ENCODE data around the gene IRF3.

Gene IRF3, protein sequence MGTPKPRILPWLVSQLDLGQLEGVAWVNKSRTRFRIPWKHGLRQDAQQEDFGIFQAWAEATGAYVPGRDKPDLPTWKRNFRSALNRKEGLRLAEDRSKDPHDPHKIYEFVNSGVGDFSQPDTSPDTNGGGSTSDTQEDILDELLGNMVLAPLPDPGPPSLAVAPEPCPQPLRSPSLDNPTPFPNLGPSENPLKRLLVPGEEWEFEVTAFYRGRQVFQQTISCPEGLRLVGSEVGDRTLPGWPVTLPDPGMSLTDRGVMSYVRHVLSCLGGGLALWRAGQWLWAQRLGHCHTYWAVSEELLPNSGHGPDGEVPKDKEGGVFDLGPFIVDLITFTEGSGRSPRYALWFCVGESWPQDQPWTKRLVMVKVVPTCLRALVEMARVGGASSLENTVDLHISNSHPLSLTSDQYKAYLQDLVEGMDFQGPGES

DNA sequence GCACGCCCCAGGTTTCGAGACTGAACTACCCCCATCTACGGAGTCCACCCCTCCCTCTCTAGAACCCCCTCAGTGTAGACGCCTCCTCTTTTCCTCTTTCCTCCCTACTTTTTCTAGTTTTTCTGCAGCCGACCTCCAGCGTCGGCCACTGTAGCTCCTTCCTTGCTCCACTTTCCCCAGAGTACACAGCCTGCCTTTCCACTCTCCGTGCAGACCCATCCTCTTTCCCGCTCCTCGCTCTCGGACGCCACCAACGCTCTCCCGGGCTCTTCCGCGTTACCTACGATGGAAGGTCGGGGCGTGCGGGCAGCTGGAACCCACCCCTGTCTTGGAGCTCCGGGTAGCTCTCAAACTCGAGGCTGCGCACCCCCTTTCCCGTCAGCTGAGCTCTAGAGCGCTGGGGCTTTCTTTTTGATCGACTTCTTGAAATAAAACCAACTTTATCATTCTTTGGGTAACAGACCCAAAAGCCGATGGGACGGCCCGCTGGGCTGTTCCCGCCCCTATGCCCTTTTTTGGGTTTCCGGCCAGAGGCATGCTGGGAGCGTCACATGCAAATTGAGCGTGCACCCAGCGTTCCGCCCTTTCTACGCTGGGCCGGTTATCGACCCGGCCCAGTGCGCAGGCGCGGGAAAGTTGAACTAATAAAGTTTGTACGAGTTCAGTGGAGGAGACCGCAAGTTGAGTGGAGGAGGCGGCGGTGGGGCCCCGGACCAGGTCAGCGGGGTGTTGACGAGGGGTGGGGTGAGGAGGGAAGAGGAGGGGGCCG, at the start of gene IRF3, which contains the start of gene BCL2L12:
Gene IRF3 (minus strand): TSS at position 507 of the 769 bp plus-strand sequence. CDS start 1,019 bp downstream, outside the sequence.
Gene BCL2L12 (plus strand): TSS at position 583 of the 769 bp plus-strand sequence. CDS start 760 bp downstream, outside the sequence.
- FAIRE-seq, result peak; percentile 97

DNA sequence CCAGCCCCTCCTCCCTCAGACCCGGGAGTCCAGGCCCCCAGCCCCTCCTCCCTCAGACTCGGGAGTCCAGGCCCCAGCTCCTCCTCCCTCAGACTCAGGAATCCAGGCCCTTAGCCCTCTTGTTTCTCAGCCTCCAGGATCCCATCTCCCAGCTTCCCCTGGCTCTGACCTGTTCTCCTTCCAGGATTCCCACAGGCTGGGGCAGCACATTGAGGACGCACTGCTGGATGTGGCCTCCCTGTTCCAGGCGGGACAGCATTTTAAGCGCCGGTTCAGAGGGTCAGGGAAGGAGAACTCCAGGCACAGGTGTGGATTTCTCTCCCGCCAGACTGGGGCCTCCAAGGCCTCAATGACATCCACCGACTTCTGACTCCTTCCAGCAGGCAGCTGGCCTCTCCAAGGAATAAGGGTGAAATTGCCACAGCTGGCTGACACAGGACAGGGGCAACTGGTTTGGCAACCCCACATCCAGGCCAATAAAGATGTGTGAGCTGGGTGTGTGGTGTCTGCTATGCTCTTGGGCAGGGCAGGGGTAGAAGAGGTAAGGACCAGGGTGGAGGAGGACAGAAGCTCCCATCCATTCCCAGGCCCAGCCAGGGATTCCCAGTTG, 47.7 kb upstream of the IRF3 start:
- FAIRE-seq, result no peak

DNA sequence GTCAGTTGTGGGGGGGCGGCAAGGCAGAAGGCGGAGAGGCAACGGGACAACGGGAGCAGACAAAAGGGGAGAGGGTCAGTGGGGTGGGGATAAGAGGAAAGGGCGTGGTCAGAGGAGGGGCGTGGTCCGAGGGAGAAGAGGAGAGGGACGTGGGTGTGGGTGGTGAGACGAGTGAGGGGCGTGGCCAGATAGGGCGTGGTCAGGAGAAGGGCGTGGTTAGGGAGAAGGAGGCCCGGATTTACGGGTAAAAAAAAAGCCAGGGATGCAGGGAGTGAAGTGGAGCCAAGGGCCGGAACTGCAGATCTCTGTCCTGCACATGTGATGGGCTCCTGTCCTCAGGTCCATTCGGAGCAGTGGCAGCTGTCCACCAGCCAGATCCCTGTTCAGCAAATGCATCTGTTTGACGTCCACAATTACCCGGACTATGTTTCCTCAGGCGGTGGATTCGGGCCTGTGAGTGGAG, 46.8 kb upstream of the IRF3 start:
- FAIRE-seq, result no peak

DNA sequence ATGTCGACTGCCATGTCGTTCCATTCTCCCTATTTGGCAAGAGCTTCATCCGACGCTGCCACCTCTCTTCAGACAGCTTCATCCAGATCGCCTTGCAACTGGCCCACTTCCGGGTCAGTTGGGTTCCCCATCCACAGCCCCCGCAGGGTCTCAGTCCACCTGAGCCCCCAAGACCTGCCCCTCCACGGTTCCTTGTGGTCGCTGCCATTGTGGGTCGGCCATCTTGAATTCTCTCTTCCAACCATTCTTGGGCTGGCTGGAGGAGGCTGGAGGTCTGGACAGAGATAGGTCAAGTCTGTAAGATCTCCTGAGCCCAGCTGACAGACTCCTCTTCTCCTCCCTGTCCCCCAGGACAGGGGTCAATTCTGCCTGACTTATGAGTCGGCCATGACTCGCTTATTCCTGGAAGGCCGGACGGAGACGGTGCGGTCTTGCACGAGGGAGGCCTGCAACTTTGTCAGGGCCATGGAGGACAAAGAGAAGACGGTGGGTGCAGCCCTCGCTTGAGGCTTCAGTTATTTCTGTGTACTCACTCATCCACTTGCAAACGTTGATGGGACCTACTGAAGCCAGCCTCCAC, 44.8 kb upstream of the IRF3 start:
- FAIRE-seq, result no peak

DNA sequence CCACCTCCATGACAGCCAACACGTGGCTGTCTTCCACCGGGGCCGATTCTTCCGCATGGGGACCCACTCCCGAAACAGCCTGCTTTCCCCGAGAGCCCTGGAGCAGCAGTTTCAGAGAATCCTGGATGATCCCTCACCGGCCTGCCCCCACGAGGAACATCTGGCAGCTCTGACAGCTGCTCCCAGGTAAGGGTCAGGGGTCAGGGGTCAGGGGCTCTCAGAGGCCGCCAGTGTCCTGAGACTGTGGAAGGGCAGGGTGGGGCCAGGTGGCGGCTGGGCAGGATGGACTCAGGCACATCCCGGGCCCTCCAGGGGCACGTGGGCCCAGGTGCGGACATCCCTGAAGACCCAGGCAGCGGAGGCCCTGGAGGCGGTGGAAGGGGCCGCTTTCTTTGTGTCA, 40.3 kb upstream of the IRF3 start:
- FAIRE-seq, result no peak

DNA sequence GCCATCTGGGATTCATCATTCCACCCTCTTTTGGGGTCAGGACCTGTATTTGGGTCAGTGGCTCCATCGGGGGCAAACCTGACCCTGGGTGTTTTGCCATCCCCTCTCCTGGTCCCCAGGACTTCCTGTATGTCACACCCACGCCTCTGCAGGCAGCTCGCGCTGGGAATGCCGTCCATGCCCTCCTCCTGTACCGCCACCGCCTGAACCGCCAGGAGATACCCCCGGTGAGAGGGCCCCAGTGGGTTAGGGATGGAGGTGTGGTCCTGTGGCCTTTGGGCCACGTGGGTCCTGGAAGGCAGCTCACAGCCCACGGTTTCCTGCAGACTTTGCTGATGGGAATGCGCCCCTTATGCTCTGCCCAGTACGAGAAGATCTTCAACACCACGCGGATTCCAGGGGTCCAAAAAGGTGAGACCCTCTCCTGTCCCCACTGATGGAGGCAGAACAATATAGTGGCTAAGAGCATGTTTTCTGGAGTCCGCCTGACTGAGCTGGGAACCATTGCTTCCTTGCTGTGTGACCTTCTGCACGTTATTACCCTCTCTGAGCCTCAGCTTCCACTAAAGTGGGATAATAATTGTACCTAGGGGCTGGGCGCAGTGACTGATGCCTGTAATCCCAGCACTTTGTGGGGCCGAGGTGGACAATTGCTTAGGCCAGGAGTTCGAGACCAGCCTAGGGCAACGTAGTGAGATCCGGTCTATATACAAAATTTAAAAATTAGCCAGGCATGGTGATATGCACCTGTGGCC, 39.4 kb upstream of the IRF3 start:
- no peak for FAIRE-seq

DNA sequence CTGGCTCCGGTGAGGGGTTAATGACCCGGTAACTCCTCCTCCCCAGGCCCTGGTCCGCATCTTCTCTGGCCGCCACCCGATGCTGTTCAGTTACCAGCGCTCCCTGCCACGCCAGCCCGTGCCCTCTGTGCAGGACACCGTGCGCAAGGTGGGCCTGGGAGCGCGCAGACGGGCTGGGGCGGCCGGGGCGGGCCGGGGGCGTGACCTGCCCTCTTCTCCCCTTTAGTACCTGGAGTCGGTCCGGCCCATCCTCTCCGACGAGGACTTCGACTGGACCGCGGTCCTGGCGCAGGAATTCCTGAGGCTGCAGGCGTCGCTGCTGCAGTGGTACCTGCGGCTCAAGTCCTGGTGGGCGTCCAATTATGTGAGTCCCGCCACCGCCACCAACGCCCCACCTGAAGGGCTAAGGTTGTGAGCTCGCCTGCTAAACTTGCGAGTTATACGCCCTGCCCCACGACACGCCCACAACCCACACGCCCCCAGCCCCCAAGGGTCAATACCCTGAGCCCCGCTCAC, 35.7 kb upstream of the IRF3 start:
- FAIRE-seq, result no peak

DNA sequence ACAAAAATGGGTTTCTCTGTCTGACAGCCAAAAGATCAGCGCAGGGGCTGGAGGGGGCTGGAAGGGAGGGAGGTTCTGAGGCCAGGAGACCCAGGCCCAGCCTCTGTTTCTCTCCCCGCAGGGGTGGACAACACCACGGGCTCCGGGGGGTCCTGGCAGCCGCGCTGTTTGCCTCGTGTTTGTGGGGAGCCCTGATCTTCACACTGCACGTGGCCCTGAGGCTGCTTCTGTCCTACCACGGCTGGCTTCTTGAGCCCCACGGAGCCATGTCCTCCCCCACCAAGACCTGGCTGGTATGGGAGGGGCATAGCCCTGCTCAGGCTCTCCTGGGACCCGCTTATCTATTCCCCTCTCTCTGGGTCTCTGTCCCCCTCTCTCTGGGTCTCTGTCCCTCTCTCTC, 34.9 kb upstream of the IRF3 start:
- no peak for FAIRE-seq

DNA sequence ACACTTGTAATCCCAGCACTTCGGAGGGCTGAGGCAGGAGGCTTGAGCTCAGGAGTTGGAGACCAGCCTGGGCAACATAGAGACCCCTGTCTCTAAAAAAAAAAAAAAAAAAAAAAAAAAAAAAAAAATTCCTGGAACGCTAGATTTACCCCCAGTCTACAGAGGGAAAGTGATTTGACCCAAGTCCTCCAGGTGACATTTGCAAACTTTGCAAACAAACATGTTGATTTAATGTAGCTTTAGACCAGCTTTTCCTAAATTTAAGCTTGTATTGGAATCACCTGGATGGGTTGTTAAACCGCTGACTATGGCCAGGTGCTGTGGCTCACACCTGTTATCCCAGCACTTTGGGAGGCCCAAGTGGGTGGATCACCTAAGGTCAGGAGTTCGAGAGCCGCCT, 33.7 kb upstream of the IRF3 start:
- FAIRE-seq, result no peak

DNA sequence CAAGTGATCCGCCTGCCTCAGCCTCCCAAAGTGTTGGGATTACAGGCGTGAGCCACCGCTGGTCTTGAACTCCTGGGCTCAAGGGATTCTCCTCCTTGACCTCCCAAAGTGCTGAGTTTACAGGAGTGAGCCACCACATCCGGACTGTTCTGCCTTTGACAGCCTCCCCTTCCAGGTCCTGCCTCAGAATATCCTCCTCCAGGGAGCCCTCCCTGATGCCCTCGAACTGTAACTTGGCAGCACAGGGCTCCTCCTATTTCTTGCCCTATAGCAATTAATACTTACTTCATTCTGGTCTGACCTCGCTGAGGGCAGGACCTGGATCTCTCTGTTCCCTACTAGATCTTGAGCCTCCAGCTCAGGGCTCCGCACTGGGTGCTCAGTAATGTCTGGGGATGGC, 31.2 kb upstream of the IRF3 start:
- no peak for FAIRE-seq

DNA sequence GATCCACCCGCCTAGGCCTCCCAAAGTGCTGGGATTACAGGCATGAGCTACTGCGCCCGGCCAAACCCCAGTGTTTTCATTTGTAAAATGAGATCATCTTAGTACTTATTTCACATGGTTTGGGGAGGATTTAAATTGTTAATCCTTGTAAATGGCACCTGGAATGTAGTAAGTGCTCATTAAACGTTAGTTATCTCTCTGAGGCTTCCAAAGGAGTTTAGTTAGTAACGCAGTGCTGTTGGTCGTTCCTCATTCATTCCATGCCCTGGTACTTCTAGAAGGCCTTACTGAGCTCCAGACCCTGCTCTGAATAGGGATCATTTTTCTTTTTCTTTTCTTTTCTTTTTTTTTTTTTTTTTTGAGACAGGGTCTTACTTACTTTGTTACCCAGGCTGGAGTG, 30.5 kb upstream of the IRF3 start:
- FAIRE-seq, result no peak

DNA sequence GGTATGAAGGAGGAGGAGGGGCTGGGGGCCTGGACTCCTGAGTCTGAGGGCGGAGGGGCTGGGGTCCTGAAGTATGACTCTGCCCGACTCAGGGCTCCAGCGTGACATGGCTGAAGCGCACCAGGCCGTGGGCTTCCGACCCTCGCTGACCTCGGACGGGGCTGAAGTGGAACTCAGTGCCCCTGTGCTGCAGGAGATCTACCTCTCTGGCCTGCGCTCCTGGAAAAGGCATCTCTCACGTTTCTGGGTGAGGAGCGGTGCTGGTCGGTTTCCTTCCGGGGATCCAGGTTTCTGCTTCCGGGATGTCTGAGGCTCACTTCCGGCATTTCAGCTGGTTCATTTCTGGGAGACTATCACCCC, 26.5 kb upstream of the IRF3 start:
- FAIRE-seq, result no peak

DNA sequence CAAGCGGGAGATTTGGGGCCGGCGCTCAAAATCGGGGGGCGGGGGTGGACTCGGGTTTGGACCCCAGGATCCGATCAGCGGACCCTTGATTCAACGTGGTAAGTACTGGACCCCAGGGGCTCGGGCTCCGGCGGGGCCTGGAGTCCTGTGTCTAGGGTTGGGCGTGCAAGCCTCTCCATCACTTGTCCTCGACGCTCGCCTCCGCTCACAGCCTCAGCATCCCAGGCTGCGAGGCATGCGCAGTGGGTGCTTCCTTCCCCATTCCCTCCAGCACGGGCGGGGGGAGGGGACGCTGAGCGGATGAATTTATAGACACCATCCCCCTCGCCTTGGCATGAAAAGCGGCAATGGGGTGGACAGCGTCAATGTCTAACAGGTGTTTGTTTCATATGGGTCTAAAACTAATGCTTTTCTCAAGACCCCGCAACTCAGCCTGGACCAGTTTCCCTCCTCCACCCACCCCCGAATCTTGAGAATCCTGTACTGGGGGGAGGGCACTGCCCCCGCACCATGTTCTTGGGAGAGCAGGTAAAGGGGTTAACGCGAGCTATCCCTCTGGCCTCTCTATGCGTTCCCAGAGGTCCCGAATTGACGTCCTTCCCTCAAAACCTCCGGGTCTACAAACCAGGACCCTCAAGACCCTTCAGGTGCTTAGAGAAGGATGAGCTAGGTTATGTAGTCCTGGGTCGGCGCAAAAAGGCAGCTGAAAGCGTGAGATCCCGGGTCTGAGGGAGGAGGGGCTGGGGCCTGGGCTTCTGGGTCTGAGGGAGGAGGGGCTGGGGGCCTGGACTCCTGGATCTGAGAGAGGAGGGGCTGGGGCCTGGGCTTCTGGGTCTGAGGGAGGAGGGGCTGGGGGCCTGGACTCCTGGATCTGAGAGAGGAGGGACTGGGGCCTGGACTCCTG, 25.8 kb upstream of the IRF3 start:
- no peak for FAIRE-seq

DNA sequence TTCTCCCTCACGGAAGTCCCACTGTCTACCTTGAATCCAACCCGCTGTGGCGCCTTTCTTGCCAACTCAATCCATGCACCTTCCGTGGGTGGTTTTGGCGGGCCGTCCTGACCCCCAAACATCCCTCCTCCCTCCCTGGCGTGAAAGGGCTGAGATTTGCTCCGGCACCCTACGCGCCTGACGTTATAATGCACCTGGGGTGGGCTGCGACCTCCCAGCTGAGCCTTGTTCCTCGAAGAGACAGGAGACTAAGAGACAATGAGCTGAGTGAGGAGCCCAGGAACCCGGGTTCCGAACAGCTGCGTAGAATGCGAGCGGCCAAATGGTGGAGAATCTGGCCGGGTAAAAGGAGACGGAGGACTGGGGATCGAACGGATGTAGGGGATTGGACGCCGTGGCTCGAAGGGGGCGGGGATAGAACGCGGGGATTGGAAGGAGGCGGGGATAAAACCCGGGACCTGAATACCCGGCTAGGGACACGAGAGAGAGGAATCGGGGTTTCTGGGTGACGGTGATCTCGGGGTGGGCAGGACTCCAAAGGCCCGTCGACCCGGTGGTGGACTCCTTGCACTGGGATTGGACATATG, 25.1 kb upstream of the IRF3 start, which contains the start of gene CPT1C:
Gene CPT1C (plus strand): TSS at position 461 of the 587 bp plus-strand sequence. CDS start 1,137 bp downstream, outside the sequence.
- peak; percentile 98 for FAIRE-seq

DNA sequence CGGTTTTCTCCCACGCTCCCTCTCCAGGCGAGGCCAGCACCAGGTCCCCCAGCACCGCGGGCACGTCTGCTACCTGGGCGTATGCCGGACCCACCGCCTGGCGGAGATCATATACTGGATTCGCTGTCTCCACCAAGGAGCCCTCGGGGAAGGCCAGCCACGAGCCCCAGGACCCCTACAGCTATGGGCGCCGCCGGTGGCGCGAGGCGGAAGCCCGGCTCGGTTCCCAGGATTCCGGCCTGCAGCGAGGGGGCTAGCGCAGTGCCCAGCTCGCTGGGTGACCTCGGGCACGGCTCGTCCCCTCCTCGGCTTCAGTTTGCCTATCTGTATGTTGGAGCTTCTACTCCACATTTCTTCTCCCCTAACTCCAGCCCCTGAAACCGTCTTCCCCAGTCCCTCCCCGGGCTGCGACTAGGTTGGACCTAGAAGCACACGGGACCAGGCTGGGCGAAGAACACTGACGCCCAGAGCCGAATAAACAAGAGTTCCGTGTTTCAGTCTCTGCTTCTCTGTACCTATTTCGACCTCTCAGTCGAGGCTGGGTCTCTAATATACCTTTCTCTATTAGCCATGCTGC, 24.5 kb upstream of the IRF3 start:
- no peak for FAIRE-seq

DNA sequence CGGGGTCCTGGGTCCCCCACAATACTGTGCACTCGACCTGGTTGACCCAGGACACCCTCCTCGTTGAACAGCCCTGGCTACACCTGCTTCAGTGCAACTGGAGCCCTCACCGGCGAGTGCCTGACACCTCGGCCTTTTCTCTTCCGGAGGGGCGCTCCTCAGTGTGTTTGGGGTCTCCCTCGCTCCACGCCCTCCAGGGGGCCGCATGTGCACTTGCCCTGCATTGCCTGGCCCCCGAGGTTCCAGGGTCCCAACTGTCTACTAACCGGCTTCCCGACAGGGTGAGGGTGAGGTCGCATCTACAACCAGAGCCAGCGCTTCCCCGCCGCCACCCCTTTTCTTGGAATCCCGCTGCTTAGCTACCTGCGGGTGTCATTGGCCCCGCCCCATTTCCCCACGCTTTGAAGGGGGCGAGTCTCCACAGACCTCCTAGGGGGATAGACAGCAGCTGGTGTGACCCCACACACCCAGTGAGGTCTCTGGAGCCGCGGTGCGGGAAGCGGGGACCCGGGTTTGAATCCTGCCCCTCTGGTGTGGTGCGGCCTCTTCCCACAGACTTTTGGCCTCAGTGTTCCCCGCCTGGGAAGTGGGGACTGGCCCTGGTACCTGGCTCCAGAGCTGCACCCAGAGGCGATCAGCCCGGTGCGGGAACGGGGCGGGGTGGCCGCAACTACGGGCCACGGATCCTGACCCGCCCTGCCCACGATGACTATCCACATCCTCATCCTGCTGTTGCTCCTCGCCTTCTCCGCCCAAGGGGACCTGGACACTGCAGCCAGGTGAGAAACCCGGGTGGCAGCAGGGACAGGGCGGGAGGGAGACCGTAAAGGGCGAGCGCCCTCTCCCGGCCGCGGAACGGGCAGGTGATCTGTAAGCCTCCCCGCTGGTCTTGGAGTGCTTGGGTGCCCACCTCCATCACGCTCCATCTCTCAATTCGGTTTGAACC, 23.7 kb upstream of the IRF3 start, which contains the start of gene ADM5:
Gene ADM5 (plus strand): TSS at position 462 of the 946 bp plus-strand sequence. CDS start 244 bp downstream, at position 706.
- no peak for FAIRE-seq

DNA sequence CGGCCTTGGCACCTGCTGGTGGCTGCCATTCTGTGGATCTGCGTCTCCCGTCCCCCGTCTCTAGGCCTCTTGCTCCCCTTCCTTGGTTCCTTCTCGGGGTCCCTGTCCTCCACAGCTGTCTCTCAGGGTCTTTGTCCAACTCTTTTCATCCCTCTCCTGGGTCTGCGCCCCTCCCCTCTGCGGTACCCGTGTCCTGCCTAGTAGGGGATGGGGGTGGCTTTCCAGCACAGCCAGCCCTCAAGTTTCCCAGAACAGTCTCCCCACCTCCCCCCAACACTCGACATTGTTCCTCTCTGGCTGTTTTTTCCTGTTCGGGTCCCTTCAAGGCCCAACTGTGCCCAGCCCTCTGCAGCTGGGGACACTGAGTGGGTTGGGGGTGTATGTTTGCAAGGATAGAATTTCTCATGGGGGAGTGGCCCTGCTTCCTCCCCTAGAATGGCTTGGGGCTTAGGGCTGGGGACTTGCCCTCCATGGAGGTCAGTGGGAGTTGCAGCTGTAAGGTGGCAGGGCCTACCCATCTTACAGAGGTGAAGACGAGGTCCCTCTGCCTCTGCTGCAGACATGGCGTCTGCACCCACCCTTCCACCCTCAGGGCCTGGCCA, 23.0 kb upstream of the IRF3 start:
- no peak for FAIRE-seq

Data from G401.6 (cell line).